Progenitor cell of endocrine pancreas (in vitro differentiated cells): ENCODE measurements around the gene REXO2. TPM values are rescaled to one million over a fixed set of nuclear protein-coding genes. Genes with fewer than 3 reads are reported as not detected.

Experiments used
- DNase-seq: peaks from one replicate; pipeline ENCODE4 v3.0.0; 2021; ENCODE audit warnings: low spot score; ENCODE audit not compliant: unreplicated experiment
- H3K27ac Mint-ChIP-seq: 2 replicates; pipeline ENCODE4 v1.8.0; 2021; ENCODE audit warnings: mild to moderate bottlenecking, moderate library complexity, mixed read lengths
- H3K27me3 Mint-ChIP-seq: 2 replicates; pipeline ENCODE4 v1.8.0; 2021; ENCODE audit warnings: mixed read lengths
- H3K36me3 Mint-ChIP-seq: 2 replicates; pipeline ENCODE4 v1.8.0; 2022; ENCODE audit warnings: mixed read lengths; ENCODE audit not compliant: insufficient read depth
- H3K4me1 Mint-ChIP-seq: 2 replicates; pipeline ENCODE4 v1.8.0; 2021; ENCODE audit warnings: low read depth, mixed read lengths
- H3K4me3 Mint-ChIP-seq: 2 replicates; pipeline ENCODE4 v1.8.0; 2021; ENCODE audit warnings: low read depth, mild to moderate bottlenecking, moderate library complexity, mixed read lengths
- H3K9me3 Mint-ChIP-seq: 2 replicates; pipeline ENCODE4 v1.8.0; 2021; ENCODE audit warnings: low read depth, mixed read lengths
- CTCF ChIP-seq: fragments of 200-600 bp; sonication (generic); IDR thresholded peaks from one replicate; pipeline ENCODE4 v1.5.0; 2021; ENCODE audit warnings: antibody characterized with exemption, mild to moderate bottlenecking; ENCODE audit not compliant: unreplicated experiment
- total RNA-seq: library from RNA; stranded (reverse); gene quantifications from 2 replicates; pipeline ENCODE4 v1.2.1, GENCODE V29; 2021

REXO2 gene
- total RNA-seq, 1 donor from 2014 or later = 51.3 TPM

DNA sequence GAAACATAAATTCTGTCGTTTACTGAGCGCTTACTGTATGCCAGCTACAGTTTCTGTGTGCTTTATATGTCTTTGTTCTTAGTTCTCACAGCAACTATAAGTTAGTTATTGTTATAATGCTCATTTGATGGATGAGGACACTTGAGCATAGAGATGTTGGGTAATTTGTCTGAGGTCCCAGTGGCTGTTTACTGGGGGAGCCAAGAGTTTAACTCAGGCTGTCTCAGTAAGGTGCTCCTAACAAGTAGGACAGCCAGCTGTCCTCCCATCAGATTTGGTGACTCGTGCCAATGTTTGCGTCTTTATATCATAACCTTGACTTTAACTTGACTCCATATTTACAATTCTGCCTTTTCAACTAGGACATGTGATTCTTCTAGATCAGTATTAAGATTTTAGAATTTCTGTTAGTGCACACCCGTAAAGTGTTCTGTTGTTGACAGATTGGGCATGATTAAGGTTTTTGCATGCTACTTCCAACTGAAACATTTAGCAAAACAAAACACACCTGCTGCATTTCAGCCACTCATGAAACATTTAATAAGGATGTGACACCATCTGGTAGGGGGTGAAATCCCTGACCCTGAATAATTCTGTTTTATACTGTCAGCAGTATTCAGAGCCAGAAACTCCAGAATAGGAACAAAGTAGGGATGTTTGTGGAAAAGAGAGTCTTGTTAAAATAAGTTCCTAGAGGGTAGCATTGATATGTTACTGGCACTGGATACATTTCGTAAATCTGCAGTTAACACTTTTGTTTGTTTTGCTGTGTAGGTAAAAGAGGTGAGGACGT lies 1.9 kb downstream of the REXO2 start:
- no peak for TF ChIP-seq CTCF
- Mint-ChIP-seq H3K9me3 (no peaks in the 10 kb centered on the region), H3K36me3 (peaks cover 6% of the 10 kb centered on the region), H3K4me1 (peaks cover 35% of the 10 kb centered on the region), H3K27me3 (no peaks in the 10 kb centered on the region), H3K4me3 (peak overlapping the region; percentile 48), H3K27ac (no peak overlapping the region)
- DNase-seq = no peak

DNA sequence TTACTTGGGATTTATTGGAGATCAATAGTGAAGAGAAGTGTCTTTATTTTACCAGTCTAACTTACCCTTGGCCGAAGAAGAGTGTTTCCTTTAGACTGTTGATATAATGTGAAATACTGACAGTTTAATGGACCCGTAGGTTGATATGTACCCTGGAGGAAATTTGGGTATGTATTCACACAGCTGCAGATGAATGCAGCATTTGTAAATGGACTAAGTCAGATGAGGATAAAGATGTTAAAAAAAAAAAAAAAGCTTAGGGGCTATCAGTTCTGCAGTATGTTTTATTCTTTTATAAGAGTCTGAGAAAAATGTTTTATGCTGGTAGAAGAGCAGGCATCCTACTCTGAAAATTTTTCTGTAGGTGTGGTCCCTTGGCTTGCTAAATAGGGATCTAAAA lies 2.7 kb downstream of the REXO2 start:
- H3K4me3 Mint-ChIP-seq = no peak overlapping the region
- H3K27me3 Mint-ChIP-seq = no peaks in the 10 kb centered on the region
- peaks cover 11% of the 10 kb centered on the region for H3K36me3 Mint-ChIP-seq
- DNase-seq = no peak
- no peaks in the 10 kb centered on the region for H3K9me3 Mint-ChIP-seq
- no peak overlapping the region for H3K27ac Mint-ChIP-seq
- H3K4me1 Mint-ChIP-seq = peaks cover 33% of the 10 kb centered on the region
- TF ChIP-seq CTCF = no peak

GRCh38 chr11:114442536-114442935 lies 3.3 kb downstream of the REXO2 start:
- H3K4me3 Mint-ChIP-seq = no peak overlapping the region
- no peak for TF ChIP-seq CTCF
- H3K4me1 Mint-ChIP-seq = peaks cover 33% of the 10 kb centered on the region
- no peak for DNase-seq
- no peak overlapping the region for H3K27ac Mint-ChIP-seq
- no peaks in the 10 kb centered on the region for H3K27me3 Mint-ChIP-seq
- H3K9me3 Mint-ChIP-seq = no peaks in the 10 kb centered on the region
- peaks cover 16% of the 10 kb centered on the region for H3K36me3 Mint-ChIP-seq

- Mint-ChIP-seq H3K36me3 (peaks cover 20% of the 10 kb centered on the region), H3K4me3 (no peak overlapping the region), H3K9me3 (no peaks in the 10 kb centered on the region), H3K4me1 (peaks cover 2% of the 10 kb centered on the region), H3K27me3 (no peaks in the 10 kb centered on the region), H3K27ac (no peak overlapping the region)
- TF ChIP-seq CTCF = no peak
- no peak for DNase-seq
Measured at GRCh38 chr11:114447444-114447843, 8.2 kb downstream of the REXO2 start.

DNA sequence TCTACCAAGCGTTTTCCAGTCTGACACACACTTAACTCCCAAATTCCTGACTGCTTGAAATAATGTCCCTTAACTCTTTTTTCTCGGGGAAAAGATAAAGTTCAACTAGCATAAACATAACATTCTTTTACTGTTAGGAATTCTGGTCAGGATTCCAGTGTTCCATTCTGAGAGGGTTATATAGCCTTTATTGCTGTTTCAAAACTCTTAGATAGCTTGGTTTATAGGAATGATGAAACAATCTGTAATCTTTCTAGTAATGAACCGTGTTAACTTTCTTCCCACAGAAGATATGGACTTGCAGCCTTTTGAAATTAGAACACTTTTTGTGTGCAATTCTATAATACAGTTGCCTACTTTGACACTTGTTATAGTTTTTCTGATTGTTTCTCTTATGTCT lies 8.6 kb downstream of the REXO2 start:
- H3K36me3 Mint-ChIP-seq = peaks cover 20% of the 10 kb centered on the region
- no peak overlapping the region for H3K4me3 Mint-ChIP-seq
- H3K9me3 Mint-ChIP-seq = no peaks in the 10 kb centered on the region
- no peak for TF ChIP-seq CTCF
- H3K4me1 Mint-ChIP-seq = peaks cover 2% of the 10 kb centered on the region
- H3K27me3 Mint-ChIP-seq = no peaks in the 10 kb centered on the region
- H3K27ac Mint-ChIP-seq = no peak overlapping the region
- no peak for DNase-seq
